GM21360 (cell line): ENCODE data around the gene ATAD2B.
A peak's percentile ranks its signal among the peaks of the same experiment; 100 is the strongest.
"Not testable (repeated sequence)": the region's sequence is repeated elsewhere in the genome, so short reads cannot be mapped to it uniquely, and the experiment has no call there.

Experiments used
- ATAC-seq: cut with Tn5 transposase; IDR thresholded peaks from one replicate; pipeline ENCODE4 v1.9.1; 2021; ENCODE audit warnings: mild to moderate bottlenecking, moderate library complexity; ENCODE audit not compliant: unreplicated experiment

The ATAD2B gene

DNA sequence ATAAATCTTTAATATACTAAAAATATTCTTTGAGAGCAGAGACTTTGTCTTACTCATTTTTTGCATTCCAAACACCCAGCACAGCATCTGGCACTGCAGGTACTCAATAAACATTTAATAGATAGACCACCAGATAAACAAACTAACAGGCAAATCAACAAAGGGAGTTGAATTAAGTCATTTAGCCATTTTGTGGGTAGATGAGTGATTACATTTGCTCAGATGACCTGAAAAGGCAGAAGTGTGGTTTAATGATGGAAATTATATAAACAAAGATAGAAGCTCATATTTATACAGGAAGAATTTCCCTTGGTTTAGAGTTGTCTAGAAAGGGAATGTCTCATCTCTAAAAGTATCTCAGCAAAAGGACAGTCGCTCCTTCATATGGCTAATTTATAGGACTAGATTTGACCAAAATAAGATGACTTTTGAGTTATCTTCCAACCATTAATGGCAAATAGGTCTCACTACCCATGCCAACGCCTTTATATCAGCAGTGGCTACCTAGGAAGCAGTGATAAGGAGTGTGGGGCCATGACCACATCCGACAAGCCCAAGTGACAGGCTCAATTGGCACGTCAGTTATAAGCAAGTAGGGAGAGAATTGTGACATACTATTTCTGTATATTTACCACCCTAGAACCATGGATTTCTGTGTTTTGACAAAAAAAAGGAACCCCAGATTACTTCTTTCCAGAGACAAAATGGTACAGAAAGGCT lies 173.5 kb downstream of the ATAD2B start:
- no peak for ATAC-seq

- ATAC-seq, result no peak
These were observed 175.1 kb downstream of the ATAD2B start for GRCh38 chr2:23751747-23752265.

GRCh38 chr2:23746141-23746863 lies 180.6 kb downstream of the ATAD2B start:
- peak; percentile 12 for ATAC-seq

- peak; percentile 67 for ATAC-seq
These were observed 181.2 kb downstream of the ATAD2B start for GRCh38 chr2:23745726-23746105.

GRCh38 chr2:23745068-23745725 lies 181.7 kb downstream of the ATAD2B start:
- peak; percentile 25 for ATAC-seq

GRCh38 chr2:23736783-23737182 lies 190.1 kb downstream of the ATAD2B start:
- ATAC-seq, result not testable (repeated sequence)

DNA sequence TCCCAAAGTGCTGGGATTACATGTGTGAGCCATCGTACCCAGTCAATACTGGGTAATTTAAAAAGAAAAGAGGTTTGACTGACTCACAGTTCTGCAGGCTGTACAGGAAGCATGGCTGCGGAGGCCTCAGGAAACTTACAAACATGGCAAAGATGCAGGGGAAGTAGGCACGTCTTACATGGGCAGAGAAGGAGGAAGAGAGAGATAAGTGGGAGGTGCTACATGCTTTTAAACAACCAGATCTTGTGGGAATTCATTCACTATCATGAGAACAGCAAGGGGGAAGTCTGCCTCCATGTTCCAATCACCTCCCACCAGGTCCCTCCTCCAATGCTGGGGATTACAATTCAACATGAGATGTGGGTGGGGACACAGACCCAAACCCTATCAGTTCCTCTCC lies 192.5 kb downstream of the ATAD2B start:
- no peak for ATAC-seq

- not testable (repeated sequence) for ATAC-seq
These were observed 203.9 kb downstream of the ATAD2B start for GRCh38 chr2:23723029-23723428.

DNA sequence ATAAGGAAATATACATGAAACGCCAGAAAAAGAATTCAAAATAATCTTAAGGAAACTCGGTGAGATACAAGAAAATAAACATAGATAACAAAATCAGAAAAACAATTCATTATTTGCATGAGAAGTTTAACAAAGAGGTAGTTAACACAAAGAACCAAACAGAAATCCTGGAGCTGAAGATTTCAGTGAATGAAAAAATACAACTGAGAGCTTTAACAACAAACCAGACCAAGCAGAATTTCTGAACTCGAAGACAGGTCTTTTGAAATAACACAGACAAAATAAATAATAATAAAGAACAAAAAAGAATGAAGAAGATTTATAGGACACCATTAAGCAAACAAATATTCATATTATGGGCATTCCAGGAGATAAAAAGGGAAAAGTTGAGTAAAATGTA lies 204.7 kb downstream of the ATAD2B start:
- no peak for ATAC-seq

DNA sequence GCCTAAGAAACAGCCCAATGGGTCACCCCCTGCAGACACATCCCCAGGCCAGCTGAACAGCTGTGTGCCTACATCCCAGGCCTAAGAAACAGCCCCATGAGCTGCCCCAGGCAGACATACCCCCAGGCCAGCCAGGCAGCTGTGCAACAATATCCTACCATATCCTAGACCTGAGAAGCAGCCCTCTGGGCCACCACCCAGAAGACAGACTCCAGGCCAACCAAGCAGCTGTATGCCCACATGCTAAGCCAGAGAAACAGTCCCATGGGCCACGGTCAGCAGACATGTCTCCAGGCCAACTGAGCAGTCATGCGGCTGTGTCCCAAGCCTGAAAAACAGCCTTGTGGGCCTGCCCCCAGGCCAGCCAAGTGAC lies 205.5 kb downstream of the ATAD2B start:
- ATAC-seq, result no peak

DNA sequence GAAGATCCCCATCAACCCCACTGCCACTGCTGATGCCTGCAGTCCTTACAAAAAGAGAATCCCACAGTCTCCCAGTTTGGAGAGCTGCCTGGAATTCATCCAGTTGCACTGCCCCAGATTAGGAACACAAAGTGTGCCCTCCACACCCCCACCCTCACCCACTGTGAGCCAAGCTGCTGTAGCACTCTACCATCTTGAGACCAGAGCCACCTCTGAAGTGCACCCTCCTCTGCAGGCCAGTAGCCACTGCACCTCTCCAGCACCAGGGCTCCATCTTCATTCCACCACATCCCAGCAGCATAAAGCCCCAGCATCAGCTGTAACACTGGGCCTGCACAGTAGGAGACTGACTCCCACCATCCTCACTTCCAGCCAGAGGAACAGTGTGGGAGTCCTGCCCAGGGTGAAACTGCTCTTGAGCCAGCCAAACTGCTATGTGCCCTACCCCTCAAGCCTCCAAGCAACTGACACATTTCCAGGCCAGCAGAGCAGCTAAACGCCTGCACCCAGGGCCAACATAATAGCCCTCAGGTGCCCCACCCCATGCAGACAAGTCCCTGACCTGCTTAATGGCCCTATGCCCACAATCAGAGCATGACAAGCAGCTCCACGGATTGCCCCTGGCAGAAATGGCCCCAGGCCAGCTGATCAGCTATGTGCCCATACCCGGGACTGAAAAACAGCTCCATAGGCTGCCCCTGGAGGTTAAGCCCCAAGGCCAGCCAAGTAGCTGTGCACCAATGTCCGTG lies 206.0 kb downstream of the ATAD2B start:
- ATAC-seq, result no peak

DNA sequence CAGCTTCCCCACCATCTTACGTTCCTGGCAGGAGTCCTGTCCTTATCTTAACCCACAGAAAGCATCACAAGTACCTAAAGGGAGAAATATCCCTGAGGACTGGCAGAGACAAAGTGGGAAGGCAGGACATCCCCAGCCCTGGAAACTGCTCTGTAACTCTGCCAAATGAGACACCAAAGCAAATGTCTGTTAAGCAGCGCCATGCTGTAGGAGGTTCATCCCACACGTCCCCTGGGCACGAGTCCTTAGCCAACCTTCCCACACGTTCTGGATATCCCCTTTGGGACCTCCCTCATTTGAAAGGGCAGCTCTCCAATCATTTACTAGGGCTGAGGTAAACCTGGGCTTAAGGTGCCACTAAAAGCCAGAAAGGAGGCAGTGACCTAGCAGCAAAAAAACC lies 207.2 kb downstream of the ATAD2B start:
- no peak for ATAC-seq

DNA sequence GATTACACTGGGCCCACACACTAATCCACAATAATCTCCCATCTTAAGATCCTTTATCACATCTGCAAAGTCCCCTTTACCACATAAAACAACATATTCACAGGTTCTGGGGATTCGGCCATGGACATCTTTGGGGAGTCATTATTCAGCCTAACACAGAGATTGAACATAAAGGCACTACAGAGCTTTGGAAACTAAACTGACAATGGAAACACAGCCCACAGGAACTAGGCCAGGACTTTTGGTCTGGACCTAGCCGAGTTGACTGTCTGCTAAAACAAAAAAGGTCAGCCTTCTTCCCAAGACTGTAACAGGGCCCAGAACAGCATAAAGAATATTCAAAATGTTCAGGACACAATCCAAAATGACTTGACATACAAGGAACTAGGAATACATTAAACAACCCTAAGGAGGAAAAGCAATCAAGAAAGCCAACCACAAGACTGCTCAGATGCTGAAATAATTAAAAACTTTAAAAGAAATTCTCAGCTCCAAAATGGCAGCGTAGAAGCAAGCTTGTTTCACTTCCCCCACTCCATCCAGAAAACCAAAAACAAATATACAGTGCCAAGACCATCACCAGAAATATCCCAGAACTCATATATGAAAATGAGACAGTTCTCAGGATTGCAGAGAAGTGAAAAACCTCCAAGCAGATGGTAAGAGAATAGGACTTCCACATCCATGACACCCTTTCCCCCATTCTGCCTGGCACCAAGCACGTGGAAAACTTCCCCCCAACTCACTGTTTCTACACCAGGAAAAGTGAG lies 207.8 kb downstream of the ATAD2B start:
- ATAC-seq, result no peak

- no peak for ATAC-seq
These were observed 213.6 kb downstream of the ATAD2B start for GRCh38 chr2:23713351-23713750.

- no peak for ATAC-seq
These were observed 214.2 kb downstream of the ATAD2B start for GRCh38 chr2:23712756-23713151.

DNA sequence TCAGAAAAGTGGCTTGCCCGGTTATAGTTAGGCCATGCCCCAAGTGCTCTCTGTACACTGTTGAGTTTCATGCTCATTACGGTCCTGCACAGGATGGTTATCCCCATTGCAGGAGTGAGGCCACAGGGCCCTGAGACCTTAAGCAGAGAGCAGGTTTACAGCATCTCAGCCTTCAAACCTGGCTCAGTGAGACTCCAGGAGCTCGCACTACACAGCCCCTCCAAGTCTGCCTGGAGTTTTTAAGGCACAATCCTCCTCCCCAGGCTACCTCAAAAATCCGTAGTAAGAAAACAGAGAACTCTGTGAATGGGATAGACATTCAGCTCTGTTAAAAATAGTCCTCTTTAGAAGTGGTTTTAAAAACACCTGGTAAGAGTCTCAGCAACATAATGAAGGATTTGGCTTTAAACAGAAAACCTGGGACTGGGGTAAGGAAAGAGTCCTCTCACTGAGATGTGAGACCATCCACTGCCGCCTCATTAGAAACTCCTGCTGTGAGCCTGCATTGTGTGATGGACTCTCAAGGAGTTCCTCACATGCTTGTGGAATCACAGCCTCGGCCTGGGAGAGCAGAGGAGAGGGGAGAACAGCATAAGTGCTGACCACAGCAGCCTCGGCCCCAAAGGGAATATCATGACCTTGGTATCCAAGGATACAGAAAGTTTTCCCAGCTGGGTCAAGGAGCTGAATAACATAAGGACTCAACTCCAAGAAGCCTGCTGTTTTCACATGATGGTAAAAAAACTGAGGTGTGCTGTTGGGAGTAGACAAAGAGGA lies 214.8 kb downstream of the ATAD2B start:
- ATAC-seq, result no peak

DNA sequence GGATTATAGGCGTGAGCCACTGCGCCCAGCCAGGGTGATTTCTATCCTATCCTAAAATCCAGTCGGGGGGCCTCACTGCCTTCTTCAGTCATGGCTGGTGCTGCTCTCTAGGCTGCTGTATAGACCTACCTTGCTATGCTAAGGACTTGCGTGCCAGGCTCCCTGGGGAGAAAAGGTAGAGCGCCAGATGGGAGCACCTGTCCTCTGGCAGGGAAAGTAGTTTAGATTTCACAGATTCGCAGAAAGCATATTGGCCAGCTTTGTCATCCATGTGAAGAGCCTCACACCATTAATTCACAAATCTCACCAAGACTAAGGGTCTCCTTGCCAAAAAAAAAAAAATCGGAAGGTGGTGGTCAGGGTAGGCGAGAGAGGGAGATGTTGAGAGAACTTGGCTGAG lies 217.6 kb downstream of the ATAD2B start:
- ATAC-seq, result no peak

DNA sequence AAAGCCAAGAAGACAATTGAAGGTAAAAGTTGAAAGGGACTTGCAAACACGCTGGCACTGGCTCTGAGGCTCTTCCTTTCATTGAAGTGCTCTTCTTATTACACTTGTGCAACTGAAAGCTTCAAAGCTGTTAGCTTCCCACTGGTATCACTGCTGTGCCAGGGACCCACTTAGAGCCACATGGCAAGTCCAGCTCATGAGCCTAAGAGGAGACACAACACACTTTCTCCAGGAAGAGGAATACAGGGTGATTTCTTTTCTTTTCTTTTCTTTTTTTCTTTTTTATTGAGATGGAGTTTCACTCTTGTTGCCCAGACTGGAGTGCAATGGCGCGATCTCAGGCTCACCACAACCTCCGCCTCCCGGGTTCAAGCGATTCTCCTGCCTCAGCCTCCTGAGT lies 218.2 kb downstream of the ATAD2B start:
- ATAC-seq, result no peak

- no peak for ATAC-seq
These were observed 219.8 kb downstream of the ATAD2B start for GRCh38 chr2:23707096-23707495.
